Vagina (tissue), 2 donors: Measurements from ENCODE around the gene AGAP3.

ENCODE experiments used
- POLR2A ChIP-seq, 2 donors: fragments of 450-650 bp; IDR thresholded peaks; one replicate each; pipeline ENCODE4 v1.6.1; 2017; ENCODE audit warnings: antibody characterized with exemption in 2 of 2, mild to moderate bottlenecking in 2 of 2, moderate library complexity in 2 of 2
- POLR2AphosphoS5 ChIP-seq, 2 donors: sonication (generic); formaldehyde crosslinking; IDR thresholded peaks; one replicate each; pipeline ENCODE4 v1.9.0; 2017; ENCODE audit warnings: antibody characterized with exemption in 2 of 2, mild to moderate bottlenecking in 2 of 2, low read depth in 1 of 2; ENCODE audit not compliant: insufficient read depth in 1 of 2
- TF ChIP-seq, protein P1 (sequence below), 3 experiments: fragments of 450-650 bp in 2 of 3; fragments of 200-600 bp in 1 of 3; sonication (generic) in 1 of 3; IDR thresholded peaks; one replicate each; pipeline ENCODE4 v1.5.1; 2017 to 2019; ENCODE audit warnings: antibody characterized with exemption in 3 of 3, mild to moderate bottlenecking in 2 of 3, moderate library complexity in 2 of 3

DNA sequence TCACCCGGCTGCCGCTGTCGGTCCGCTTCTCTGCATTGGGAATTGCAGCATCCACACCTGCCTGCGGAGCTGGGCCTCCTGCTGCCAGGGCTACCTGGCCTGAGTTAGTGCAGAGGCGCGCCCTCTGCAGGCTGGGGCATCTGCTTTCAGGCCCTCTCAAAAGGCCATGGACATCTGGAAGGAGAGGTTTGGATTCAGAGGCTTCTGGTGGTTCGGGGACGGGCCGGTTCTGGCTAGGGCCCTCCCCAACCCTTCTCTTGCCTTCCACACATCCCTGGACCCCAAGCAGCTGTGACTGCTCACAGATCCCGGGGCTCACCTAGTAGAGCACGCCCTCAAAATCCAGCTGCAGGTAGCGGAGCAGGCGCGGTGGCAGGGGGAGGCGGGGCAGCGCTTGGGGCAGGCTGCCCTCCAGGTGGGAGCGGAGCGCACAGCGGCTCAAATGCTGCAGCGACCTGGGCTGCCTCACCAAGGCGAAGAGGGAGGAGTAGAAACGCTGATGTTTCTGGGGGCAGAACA is 89.6 kb downstream of the AGAP3 start:
- TF ChIP-seq, protein P1, sequence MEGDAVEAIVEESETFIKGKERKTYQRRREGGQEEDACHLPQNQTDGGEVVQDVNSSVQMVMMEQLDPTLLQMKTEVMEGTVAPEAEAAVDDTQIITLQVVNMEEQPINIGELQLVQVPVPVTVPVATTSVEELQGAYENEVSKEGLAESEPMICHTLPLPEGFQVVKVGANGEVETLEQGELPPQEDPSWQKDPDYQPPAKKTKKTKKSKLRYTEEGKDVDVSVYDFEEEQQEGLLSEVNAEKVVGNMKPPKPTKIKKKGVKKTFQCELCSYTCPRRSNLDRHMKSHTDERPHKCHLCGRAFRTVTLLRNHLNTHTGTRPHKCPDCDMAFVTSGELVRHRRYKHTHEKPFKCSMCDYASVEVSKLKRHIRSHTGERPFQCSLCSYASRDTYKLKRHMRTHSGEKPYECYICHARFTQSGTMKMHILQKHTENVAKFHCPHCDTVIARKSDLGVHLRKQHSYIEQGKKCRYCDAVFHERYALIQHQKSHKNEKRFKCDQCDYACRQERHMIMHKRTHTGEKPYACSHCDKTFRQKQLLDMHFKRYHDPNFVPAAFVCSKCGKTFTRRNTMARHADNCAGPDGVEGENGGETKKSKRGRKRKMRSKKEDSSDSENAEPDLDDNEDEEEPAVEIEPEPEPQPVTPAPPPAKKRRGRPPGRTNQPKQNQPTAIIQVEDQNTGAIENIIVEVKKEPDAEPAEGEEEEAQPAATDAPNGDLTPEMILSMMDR (IDR thresholded peaks at IDR 0.05): no peak
- TF ChIP-seq POLR2AphosphoS5 (IDR thresholded peaks at IDR 0.05; ENCODE audit: insufficient read depth in 1 of 2, low read depth in 1 of 2) (no peak), POLR2A (IDR thresholded peaks at IDR 0.05) (no peak)
